ENCODE data around the gene SDE2.
A peak's percentile ranks its signal among the peaks of the same experiment; 100 is the strongest.

Gene SDE2

DNA sequence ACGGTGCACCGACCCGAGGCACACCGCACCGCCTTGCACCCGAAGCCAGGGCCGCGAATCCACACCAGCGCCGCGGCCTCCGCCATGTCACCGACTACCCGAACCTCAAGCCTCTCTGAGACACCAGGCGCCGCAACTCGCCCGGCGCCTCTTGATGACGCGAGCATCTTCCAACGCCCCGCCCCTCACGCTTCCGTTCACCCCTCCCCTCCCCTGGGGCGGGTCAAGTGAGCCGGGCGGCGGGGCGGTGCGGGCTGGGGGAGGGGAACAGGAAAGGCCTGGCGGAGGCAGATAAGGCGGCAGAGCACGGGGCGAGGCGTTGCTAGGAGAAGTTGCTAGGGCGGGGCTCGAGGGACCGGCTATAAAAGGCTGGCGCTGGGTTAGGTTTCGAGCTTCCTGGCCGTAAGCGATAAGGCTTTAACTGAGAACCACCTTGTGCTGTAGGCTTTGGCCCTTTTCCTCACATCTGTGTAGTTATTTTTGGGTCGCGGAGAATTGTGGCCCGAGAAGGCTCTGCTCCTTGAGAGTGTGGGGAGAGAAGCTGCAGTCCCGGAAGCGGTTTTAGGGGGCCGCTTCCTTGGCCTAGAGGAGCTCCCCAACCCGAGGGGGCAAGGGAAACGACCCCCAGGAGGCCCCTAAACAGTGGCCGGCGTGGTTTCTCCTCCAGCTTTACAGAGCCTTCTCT is at the start of gene SDE2:
TSS of gene SDE2 (minus strand) at position 117 of the 685 bp plus-strand sequence. CDS start at position 86, 31 bp downstream.
- H3K4me1 ChIP-seq (ENCODE audit: control insufficient read depth, insufficient read depth, low read length) = peaks cover 24% of the 10 kb centered on the region
- H3K27me3 ChIP-seq (ENCODE audit: control insufficient read depth, insufficient read depth, low read length) = no peaks in the 10 kb centered on the region
- peak within 1 kb of the TSS; percentile 98 for H3K9ac ChIP-seq (ENCODE audit: low read length)

DNA sequence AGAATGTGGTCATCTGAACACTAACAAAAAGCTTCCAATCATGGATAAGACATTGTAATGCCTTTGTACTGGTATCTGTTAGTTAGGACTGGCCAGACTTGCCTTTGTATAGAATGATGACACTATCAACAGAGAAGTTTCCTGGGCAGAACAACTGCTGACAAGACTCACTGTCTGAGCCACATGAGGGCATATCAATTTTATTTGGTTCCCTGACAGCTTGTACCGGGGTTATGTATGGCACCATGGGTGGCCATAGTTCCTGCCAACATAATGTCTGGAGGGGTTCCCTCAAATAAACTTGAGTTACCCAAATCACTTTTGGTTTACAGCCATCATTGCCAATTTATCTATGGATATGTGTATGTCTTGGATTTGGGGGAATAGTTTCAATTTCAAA is 49.7 kb upstream of the SDE2 start:
- Histone ChIP-seq H3K9ac (ENCODE audit: low read length) (no peak overlapping the region), H3K27me3 (ENCODE audit: control insufficient read depth, insufficient read depth, low read length) (no peaks in the 10 kb centered on the region), H3K4me1 (ENCODE audit: control insufficient read depth, insufficient read depth, low read length) (peaks cover 9% of the 10 kb centered on the region), H3K9me3 (ENCODE audit: control insufficient read depth, low read length) (no peaks in the 10 kb centered on the region), H3K4me3 (ENCODE audit: low read length) (no peak overlapping the region), H3K36me3 (ENCODE audit: control insufficient read depth, insufficient read depth, low read length) (no peaks in the 10 kb centered on the region)

More for the DNA sequence above, at the start of gene SDE2:
- Histone ChIP-seq H3K4me3 (ENCODE audit: low read length) (peak within 1 kb of the TSS; percentile 96), H3K36me3 (ENCODE audit: control insufficient read depth, insufficient read depth, low read length) (no peaks in the 10 kb centered on the region), H3K9me3 (ENCODE audit: control insufficient read depth, low read length) (no peaks in the 10 kb centered on the region)

DNA sequence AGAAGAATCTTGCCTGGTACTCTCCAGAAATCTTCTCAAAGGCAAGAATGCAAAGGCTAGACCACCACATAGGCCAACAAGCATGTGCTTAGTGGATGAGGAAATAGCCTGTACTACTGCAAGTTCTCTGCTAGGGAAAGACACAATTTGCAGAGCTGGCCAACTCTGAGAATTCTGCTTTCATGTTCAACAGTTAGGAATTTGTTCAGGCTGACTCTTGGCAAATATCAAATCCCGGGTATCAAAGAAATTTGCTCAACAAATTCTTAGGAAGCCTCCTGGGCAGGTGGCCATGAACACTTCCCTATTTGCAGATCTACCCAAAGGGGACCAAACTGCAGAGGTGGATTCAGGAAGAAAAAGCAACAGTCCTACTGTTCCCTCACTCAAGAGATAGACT is 48.4 kb upstream of the SDE2 start:
- no peak overlapping the region for H3K9ac ChIP-seq (ENCODE audit: low read length)
- H3K4me3 ChIP-seq (ENCODE audit: low read length) = no peak overlapping the region
- no peaks in the 10 kb centered on the region for H3K36me3 ChIP-seq (ENCODE audit: control insufficient read depth, insufficient read depth, low read length)
- H3K9me3 ChIP-seq (ENCODE audit: control insufficient read depth, low read length) = no peaks in the 10 kb centered on the region
- peaks cover 9% of the 10 kb centered on the region for H3K4me1 ChIP-seq (ENCODE audit: control insufficient read depth, insufficient read depth, low read length)
- H3K27me3 ChIP-seq (ENCODE audit: control insufficient read depth, insufficient read depth, low read length) = no peaks in the 10 kb centered on the region

DNA sequence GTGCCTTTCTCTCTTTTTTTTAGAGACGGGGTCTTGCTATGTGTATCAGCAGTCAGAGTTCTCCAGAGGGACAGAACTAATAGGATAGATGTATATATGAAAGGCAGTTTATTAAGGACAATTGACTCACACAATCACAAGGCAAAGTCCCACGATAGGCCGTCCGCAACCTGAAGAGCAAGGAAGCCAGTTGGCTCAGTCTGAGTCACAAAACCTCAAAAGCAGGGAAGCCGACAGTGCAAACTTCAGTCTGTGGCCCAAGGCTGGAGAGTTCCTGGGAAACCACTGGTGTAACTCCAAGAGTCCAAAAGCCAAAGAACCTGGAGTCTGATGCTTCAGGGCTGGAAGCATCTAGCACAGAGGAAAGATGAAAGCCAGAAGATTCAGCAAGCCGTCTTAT is 47.1 kb upstream of the SDE2 start:
- Histone ChIP-seq H3K27me3 (ENCODE audit: control insufficient read depth, insufficient read depth, low read length) (no peaks in the 10 kb centered on the region), H3K9me3 (ENCODE audit: control insufficient read depth, low read length) (no peaks in the 10 kb centered on the region), H3K4me1 (ENCODE audit: control insufficient read depth, insufficient read depth, low read length) (peaks cover 9% of the 10 kb centered on the region), H3K36me3 (ENCODE audit: control insufficient read depth, insufficient read depth, low read length) (no peaks in the 10 kb centered on the region), H3K9ac (ENCODE audit: low read length) (no peak overlapping the region), H3K4me3 (ENCODE audit: low read length) (no peak overlapping the region)

DNA sequence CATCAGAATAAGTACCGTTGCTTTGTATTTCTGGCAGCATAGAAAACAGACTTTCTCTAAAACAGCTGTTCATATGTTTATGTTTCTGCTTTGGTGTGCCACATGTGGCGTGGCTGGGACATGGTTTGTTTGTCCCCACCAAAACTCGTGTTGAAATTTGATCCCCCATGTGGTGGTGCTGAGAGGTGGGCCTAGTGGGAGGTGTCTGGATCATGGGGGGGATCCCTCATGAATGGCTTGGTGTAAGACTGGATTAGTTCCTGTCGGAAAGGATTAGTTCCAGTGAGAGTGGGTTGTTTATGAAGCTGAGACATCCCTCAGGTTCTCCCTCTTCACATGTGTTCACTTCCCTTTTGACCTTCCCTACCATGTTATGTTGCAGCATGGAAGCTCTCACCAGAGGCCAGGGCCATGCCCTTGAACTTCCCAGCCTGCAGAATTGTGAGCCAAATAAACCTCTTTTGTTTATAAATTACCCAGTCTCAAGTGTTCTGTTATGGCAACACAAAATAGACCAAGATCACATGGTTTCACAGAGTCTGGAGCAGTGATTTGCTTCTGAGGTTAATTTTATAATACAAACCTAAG is 45.5 kb upstream of the SDE2 start:
- H3K27me3 ChIP-seq (ENCODE audit: control insufficient read depth, insufficient read depth, low read length) = no peaks in the 10 kb centered on the region
- no peak overlapping the region for H3K4me3 ChIP-seq (ENCODE audit: low read length)
- no peaks in the 10 kb centered on the region for H3K9me3 ChIP-seq (ENCODE audit: control insufficient read depth, low read length)
- peaks cover 9% of the 10 kb centered on the region for H3K4me1 ChIP-seq (ENCODE audit: control insufficient read depth, insufficient read depth, low read length)
- no peaks in the 10 kb centered on the region for H3K36me3 ChIP-seq (ENCODE audit: control insufficient read depth, insufficient read depth, low read length)
- H3K9ac ChIP-seq (ENCODE audit: low read length) = no peak overlapping the region

DNA sequence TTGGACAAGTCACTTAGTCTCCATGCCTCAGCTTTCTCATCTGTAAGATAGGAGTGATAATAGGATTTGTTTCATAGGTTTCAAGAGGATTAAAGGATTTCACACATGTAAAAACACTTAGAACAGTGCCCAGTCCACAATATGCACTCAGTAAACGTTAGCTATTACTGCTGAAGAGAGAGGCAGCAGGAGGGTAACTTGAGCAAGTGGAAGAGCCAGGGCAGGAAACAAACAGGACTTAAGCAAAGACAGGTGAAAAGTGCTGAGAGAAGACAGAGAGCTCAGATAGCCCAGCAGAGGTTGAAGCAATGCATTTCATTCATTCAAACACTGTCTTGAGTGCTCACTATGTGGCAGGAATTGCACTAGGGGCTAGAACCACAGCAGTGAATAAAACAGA is 42.3 kb upstream of the SDE2 start:
- H3K9me3 ChIP-seq (ENCODE audit: control insufficient read depth, low read length) = no peaks in the 10 kb centered on the region
- no peaks in the 10 kb centered on the region for H3K36me3 ChIP-seq (ENCODE audit: control insufficient read depth, insufficient read depth, low read length)
- no peak overlapping the region for H3K4me3 ChIP-seq (ENCODE audit: low read length)
- peaks cover 7% of the 10 kb centered on the region for H3K4me1 ChIP-seq (ENCODE audit: control insufficient read depth, insufficient read depth, low read length)
- H3K27me3 ChIP-seq (ENCODE audit: control insufficient read depth, insufficient read depth, low read length) = no peaks in the 10 kb centered on the region
- no peak overlapping the region for H3K9ac ChIP-seq (ENCODE audit: low read length)

DNA sequence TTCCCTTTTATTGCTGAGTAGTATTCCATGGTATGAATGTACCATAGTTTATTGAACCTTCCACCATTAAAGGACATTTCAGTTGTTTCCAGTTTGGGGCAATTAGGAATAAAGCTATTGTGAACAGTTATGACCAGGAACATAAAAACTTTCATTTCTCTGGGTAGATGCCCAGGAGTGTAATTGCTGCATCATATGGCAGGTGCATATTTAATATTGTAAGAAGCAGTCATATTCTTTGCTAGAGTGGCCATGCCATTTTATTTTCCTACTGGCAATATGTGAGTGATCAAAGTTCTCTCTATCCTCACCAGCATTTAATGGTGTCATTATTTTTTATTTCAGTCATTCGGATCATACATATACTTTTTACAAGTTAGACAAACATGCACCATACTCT is 39.5 kb upstream of the SDE2 start:
- no peaks in the 10 kb centered on the region for H3K36me3 ChIP-seq (ENCODE audit: control insufficient read depth, insufficient read depth, low read length)
- no peaks in the 10 kb centered on the region for H3K27me3 ChIP-seq (ENCODE audit: control insufficient read depth, insufficient read depth, low read length)
- H3K9me3 ChIP-seq (ENCODE audit: control insufficient read depth, low read length) = no peaks in the 10 kb centered on the region
- H3K4me1 ChIP-seq (ENCODE audit: control insufficient read depth, insufficient read depth, low read length) = peaks cover 8% of the 10 kb centered on the region
- H3K9ac ChIP-seq (ENCODE audit: low read length) = no peak overlapping the region
- H3K4me3 ChIP-seq (ENCODE audit: low read length) = no peak overlapping the region

DNA sequence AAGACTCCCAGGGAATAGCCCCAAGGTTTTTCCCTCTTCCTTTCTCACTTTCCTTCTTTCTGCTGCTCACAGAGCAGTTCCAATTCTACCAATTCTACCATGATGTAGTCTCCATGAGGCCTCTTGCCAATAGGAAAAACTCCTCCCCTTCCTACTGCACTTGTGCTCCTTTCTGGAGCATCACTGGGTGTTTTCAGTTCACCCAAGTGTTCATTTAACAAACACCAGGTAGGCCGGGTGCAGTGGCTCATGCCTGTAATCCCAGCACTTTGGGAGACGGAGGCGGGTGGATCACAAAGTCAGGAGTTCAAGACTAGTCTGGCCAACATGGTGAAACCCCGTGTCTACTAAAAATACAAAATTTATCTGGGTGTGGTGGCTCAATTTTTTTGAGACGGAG is 36.8 kb upstream of the SDE2 start:
- no peaks in the 10 kb centered on the region for H3K9me3 ChIP-seq (ENCODE audit: control insufficient read depth, low read length)
- H3K27me3 ChIP-seq (ENCODE audit: control insufficient read depth, insufficient read depth, low read length) = no peaks in the 10 kb centered on the region
- no peak overlapping the region for H3K9ac ChIP-seq (ENCODE audit: low read length)
- no peak overlapping the region for H3K4me3 ChIP-seq (ENCODE audit: low read length)
- peaks cover 10% of the 10 kb centered on the region for H3K4me1 ChIP-seq (ENCODE audit: control insufficient read depth, insufficient read depth, low read length)
- H3K36me3 ChIP-seq (ENCODE audit: control insufficient read depth, insufficient read depth, low read length) = no peaks in the 10 kb centered on the region

DNA sequence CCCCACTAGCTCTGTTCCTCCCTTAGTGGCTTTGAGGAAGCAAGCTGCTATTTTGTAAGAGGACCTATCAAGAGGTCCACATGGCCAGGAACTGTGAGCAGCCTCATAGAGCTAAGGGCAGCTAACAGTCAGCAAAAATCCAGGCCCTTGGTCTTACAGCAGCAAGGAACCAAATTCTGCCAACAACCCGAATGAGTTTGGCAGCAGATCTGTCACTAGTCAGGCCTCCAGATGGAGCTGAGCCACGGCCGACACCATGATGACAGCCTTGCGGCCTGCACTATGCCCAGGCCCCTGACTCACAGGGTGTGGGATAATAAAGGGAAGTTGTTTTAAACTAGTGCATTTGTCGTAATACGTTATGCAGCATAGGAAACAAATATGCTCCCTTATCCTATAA is 35.3 kb upstream of the SDE2 start:
- Histone ChIP-seq H3K4me3 (ENCODE audit: low read length) (no peak overlapping the region), H3K9ac (ENCODE audit: low read length) (no peak overlapping the region), H3K9me3 (ENCODE audit: control insufficient read depth, low read length) (no peaks in the 10 kb centered on the region), H3K27me3 (ENCODE audit: control insufficient read depth, insufficient read depth, low read length) (no peaks in the 10 kb centered on the region), H3K36me3 (ENCODE audit: control insufficient read depth, insufficient read depth, low read length) (no peaks in the 10 kb centered on the region), H3K4me1 (ENCODE audit: control insufficient read depth, insufficient read depth, low read length) (peaks cover 19% of the 10 kb centered on the region)

DNA sequence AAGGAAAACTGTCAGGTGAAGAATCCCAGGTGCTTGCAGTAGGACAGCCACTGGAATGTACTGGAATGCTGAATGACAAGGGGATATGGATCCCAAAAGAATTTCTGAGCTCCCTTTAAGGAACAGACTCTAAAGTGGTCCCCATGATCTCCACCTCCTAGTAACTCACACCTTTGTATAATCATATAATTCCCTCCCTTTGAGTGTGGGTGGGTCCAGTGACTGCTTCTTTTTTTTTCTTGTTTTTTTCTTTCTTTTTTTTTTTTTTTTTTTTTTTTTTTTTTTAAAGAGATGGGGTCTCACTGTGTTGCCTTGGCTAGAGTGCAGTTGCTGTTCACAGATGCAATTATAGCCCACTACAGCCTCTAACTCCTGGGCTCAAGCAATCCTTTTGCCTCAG is 34.8 kb upstream of the SDE2 start:
- Histone ChIP-seq H3K4me1 (ENCODE audit: control insufficient read depth, insufficient read depth, low read length) (peaks cover 24% of the 10 kb centered on the region), H3K9me3 (ENCODE audit: control insufficient read depth, low read length) (no peaks in the 10 kb centered on the region), H3K36me3 (ENCODE audit: control insufficient read depth, insufficient read depth, low read length) (no peaks in the 10 kb centered on the region), H3K9ac (ENCODE audit: low read length) (no peak overlapping the region), H3K27me3 (ENCODE audit: control insufficient read depth, insufficient read depth, low read length) (no peaks in the 10 kb centered on the region), H3K4me3 (ENCODE audit: low read length) (no peak overlapping the region)

DNA sequence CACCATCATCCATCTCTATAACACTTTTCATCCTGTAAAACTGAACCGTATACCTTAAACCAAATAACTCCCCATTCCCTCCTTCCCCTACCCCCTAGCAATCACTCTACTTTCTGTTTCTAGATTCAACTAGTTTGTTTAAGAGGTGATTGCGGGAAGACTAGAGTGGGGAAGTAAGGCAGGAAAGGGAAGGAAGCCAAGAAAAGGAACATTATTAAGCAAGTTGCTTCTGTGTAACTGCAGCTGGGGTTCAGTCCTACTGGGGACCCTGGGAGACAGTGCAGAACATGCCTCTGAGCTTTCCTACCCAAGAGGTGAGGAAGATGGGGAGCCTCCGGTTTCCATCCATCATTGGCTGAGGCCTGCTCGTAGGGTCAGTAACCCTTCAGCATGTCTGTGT is 34.4 kb upstream of the SDE2 start:
- Histone ChIP-seq H3K4me3 (ENCODE audit: low read length) (no peak overlapping the region), H3K4me1 (ENCODE audit: control insufficient read depth, insufficient read depth, low read length) (peaks cover 28% of the 10 kb centered on the region), H3K27me3 (ENCODE audit: control insufficient read depth, insufficient read depth, low read length) (no peaks in the 10 kb centered on the region), H3K9me3 (ENCODE audit: control insufficient read depth, low read length) (no peaks in the 10 kb centered on the region), H3K9ac (ENCODE audit: low read length) (no peak overlapping the region), H3K36me3 (ENCODE audit: control insufficient read depth, insufficient read depth, low read length) (no peaks in the 10 kb centered on the region)

DNA sequence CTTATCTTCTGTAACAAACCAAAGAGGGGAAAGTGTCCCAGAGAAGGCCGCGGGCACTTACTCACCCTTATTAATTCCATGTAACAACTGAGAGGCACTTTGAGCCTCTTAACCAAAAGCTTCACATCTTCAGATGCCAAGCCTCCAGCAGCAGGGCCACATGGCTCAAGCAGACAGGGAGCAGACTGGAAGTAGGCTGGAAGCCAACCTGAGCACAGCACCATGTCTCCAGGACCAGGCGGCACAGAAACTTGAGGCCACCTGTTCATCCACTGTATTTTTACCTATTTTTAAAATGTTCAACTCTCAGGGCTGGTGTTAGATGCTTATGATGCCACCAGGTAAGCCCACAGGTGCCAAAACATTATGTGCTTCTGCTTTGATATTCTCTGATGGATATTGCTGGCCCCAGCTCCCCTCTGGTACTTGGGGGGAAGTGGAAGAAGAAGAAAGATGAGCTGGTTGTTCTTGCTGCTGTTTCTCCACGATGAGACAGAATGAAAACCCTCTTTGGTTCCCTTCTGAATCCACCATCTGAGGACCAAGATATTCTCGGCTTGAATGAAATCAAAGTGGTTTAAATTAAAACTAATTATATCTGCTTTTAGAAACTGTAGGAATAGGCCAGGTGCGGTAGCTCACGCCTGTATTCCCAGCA is 30.6 kb upstream of the SDE2 start:
- H3K9me3 ChIP-seq (ENCODE audit: control insufficient read depth, low read length) = no peaks in the 10 kb centered on the region
- peak overlapping the region; percentile 18 for H3K9ac ChIP-seq (ENCODE audit: low read length)
- no peaks in the 10 kb centered on the region for H3K36me3 ChIP-seq (ENCODE audit: control insufficient read depth, insufficient read depth, low read length)
- H3K4me1 ChIP-seq (ENCODE audit: control insufficient read depth, insufficient read depth, low read length) = peaks cover 43% of the 10 kb centered on the region
- H3K4me3 ChIP-seq (ENCODE audit: low read length) = no peak overlapping the region
- no peaks in the 10 kb centered on the region for H3K27me3 ChIP-seq (ENCODE audit: control insufficient read depth, insufficient read depth, low read length)
